Caki2 (cell line): ENCODE results near the gene TMEM87B. TPM values are rescaled to one million over a fixed set of nuclear protein-coding genes. Genes with fewer than 3 reads are reported as not detected.
"Not testable (repeated sequence)": the region's sequence is repeated elsewhere in the genome, so short reads cannot be mapped to it uniquely, and the experiment has no call there.

Experiments used
- DNase-seq: peaks from one replicate; pipeline ENCODE4 v3.0.0-alpha.2; 2015; ENCODE audit warnings: low read depth
- in situ Hi-C: cut with HindIII; loops from 2 replicates; pipeline ENCODE4 v1.10.0; 2016; ENCODE audit warnings: low sequenced_read_pairs, low pct_unique_long_range_greater_than_20kb, mixed read lengths
- total RNA-seq: library from RNA; depleted of rRNA; stranded (reverse); fragments of >200 nt; shearing (Covaris generic); gene quantifications from 2 replicates; pipeline ENCODE4 v1.2.3, GENCODE V29; 2014; ENCODE audit warnings: low replicate concordance

The TMEM87B gene
- total RNA-seq, 1 experiment from 2014 or later = 20.7 TPM

GRCh38 chr2:112092286-112093041 is 37.4 kb downstream of the TMEM87B start:
- in situ Hi-C loops = no loop called here
- no peak for DNase-seq

- in situ Hi-C loops = no loop called here
- no peak for DNase-seq
These were observed 38.1 kb downstream of the TMEM87B start for GRCh38 chr2:112093216-112093615.

GRCh38 chr2:112095681-112096080 is 40.6 kb downstream of the TMEM87B start:
- in situ Hi-C loops = no loop called here
- no peak for DNase-seq

- in situ Hi-C loops = no loop called here
- no peak for DNase-seq
These were observed 41.0 kb downstream of the TMEM87B start for GRCh38 chr2:112096098-112096497.

DNA sequence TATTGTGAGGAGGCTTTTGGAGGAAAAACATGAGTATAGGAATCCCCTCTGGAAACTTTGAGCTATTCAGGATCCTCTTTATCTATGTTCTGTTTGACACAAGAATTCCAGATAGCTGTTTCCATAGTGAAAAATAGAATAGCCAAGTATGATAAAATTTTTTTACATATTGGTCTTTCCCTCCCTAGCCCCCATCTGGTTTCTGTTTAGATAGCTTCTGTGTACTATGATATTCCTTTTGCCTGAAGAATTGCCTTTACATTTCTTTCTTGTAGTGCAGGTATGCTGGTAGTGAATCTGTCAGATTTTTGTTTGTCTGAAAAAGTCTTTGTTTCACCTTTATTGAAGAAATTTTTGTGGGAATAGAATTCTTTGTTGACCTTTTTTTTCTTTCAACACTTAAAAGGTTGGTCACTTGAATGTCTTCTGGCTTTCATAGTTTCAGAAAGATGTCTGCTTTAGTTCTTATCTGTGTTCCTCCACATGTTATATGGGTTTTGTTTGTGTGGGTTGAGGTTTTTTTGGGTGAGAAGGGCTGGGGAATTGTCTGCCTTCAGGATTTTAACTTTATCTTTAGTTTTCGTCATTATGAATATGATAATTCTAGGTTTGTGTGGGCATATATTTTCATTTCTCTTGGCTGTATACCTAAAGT is 53.2 kb downstream of the TMEM87B start:
- DNase-seq = no peak
- in situ Hi-C loops = no loop called here

DNA sequence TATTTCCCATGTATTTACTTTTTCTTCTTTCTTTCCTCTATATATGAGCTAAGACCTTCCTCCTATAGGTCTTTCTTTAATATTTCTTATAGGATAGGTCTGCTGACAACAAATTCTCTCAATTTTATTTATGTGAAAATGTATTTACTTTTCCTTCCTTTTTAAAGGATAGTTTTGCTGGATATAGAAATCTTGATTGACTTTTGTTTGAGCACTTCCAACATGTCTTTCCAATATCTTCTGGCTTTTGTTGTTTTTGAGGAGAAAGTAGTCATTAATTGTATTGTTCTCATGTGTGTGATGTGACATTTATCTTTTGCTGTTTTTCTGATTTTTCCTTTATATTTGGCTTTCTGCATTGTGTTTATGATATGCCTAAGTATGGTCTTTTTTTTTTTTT is 54.2 kb downstream of the TMEM87B start:
- DNase-seq = no peak
- in situ Hi-C loops = no loop called here

DNA sequence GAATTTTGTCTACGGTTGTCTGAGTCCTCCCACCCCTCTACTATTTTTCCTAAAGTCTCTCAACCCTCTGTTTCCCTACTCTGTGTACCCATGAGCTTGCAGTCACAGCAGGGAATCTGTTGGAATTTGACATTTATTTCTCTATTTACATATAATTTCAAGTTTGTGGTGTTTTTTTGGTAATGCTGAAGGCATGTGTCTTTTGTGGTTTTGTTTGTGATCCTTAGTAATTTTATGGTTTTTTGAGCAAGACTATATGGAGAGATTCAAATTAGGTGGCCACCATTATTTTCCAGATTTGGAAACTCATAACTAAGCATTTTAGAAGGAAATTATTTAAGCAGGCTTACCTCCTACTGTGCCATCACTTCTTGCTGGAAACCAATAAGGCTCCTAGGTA is 55.9 kb downstream of the TMEM87B start:
- no peak for DNase-seq
- in situ Hi-C loops = no loop called here

GRCh38 chr2:112113354-112113753 is 58.3 kb downstream of the TMEM87B start:
- DNase-seq, in situ Hi-C loops: not testable (repeated sequence)

DNA sequence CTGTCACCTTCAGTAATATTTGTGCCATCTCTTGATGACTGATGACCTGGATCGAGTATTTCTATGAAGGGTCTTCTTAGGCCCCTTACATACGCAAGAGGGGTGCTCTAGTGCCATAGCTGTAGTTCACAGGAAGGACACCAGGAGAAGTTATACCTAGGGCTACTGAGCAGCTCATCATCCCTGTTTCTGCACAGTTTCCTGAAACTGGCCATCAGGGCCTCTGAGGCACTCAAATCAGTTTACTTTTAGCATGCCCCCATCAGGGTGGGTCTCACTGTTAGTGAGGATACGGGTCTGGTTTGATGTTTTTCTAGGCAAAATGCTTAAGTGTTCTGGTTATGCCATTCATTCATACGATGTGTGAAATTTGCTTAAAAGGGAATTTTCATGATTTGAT is 63.1 kb downstream of the TMEM87B start:
- no peak for DNase-seq
- in situ Hi-C loops = no loop called here

DNA sequence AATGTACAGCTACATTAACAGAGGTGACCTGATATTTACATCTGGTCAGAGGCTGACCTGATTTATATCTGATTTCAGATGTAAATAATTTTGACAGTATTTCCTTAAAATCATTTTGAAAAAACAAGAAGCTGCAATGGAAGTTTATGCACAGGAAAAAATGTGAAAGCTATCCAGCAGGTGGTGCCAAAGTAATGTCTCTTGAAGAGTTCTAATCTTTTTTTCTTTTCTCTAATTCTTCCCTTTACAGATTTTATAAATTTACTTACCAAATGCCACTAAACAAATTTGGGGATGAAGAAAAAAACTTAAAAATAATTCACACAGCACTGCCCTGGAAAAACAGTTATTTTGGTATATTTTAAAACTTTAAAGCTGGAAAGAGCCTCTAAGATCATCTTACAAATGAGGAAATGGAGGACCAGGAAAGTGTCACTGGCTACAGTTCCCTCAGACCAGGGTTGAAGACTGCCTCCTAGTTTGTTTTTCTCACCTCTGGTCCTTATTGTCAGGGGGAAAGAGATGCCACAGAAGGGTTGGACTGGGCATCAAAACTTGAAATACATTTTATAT is 66.7 kb downstream of the TMEM87B start:
- DNase-seq = peak; percentile 49

GRCh38 chr2:112129060-112129459 is 74.0 kb downstream of the TMEM87B start:
- in situ Hi-C loops = no loop called here
- no peak for DNase-seq

More for the DNA sequence above, 66.7 kb downstream of the TMEM87B start:
- in situ Hi-C loops = no loop called here

GRCh38 chr2:112133344-112133743 is 78.3 kb downstream of the TMEM87B start:
- no peak for DNase-seq
- in situ Hi-C loops = no loop called here

GRCh38 chr2:112134120-112134519 is 79.1 kb downstream of the TMEM87B start:
- no peak for DNase-seq

DNA sequence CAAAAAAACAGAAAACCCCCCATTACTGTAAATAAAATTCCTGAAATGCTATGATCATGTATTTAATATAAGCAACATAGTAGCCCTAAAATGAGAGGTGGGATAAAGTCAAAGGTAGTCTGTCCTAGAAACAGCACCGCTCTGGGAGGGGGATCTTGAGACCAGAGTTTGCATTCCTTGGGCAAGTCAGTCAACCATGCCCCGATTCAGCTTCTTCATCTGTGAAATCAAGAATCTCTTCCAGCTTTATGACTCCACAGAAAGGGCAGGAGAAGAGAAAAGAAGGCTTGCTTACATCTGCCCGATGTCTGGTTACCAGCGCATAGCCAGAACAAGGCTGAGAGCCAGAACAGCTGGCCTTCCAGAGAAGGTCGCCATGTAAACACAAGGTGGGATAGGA is 81.0 kb downstream of the TMEM87B start:
- DNase-seq = no peak

More at GRCh38 chr2:112134120-112134519, 79.1 kb downstream of the TMEM87B start:
- in situ Hi-C loops = no loop called here

GRCh38 chr2:112137516-112138158 is 82.6 kb downstream of the TMEM87B start:
- DNase-seq = no peak
- in situ Hi-C loops = no loop called here

More for the DNA sequence above, 81.0 kb downstream of the TMEM87B start:
- in situ Hi-C loops = no loop called here

DNA sequence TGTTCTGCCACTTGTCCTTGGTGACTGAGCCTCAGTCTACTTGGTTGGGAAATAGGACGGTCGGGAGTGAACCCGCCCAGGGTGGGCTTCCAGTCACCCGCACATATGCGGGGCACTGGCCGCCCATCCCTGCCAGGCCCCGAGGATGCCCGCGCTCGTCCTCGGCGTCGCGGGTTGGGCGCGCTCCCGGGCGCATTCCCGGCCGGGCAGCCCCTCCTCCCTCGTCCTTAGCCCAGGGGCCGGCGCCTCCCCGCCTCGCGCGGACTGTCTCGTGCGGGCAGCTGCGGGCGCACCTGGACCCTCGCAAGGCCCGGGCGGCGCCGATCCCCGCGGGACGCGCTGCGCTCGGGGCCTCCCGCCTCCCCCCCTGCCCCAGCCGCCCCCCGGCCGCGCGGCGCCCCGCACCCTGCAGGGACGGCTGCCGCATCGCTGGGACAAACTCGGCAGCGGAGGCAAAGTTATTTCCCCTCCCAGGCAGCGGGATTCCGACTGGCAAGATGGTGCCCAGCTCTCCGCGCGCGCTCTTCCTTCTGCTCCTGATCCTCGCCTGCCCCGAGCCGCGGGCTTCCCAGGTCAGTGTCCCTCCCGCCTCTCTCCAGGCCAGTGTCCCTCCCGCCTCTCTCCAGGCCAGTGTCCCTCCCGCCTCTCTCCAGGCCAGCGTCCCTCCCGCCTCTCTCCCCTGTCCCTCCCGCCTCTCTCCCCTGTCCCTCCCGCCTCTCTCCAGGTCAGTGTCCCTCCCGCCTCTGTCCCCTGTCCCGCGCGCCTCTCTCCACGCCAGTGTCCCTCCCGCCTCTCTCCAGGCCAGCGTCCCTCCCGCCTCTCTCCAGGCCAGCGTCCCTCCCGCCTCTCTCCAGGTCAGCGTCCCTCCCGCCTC is 83.3 kb downstream of the TMEM87B start, which contains the start of gene FBLN7:
Gene FBLN7, plus strand, starts transcription at position 227 of the 874 bp plus-strand sequence. Its CDS starts 271 bp downstream, at position 498.
- in situ Hi-C loops = no loop called here
- DNase-seq = peak; percentile 29

DNA sequence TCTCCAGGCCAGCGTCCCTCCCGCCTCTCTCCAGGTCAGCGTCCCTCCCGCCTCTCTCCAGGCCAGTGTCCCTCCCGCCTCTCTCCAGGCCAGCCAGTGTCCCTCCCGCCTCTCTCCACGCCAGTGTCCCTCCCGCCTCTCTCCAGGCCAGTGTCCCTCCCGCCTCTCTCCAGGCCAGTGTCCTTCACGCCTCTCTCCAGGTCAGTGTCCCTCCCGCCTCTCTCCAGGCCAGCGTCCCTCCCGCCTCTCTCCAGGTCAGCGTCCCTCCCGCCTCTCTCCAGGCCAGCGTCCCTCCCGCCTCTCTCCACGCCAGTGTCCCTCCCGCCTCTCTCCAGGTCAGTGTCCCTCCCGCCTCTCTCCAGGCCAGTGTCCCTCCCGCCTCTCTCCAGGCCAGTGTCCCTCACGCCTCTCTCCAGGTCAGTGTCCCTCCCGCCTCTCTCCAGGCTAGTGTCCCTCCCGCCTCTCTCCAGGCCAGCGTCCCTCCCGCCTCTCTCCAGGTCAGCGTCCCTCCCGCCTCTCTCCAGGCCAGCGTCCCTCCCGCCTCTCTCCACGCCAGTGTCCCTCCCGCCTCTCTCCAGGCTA is 84.1 kb downstream of the TMEM87B start:
- in situ Hi-C loops = not testable (repeated sequence)
- peak; percentile 23 for DNase-seq
